AG10803 (cell line): ENCODE data around the gene WDR33.
"Not testable (repeated sequence)": the region's sequence is repeated elsewhere in the genome, so short reads cannot be mapped to it uniquely, and the experiment has no call there.

Experiments
- DNase-seq: peaks from one replicate; pipeline ENCODE4 v3.0.0; 2010; ENCODE audit warnings: low read depth
- H3K4me3 ChIP-seq: 2 replicates; pipeline ENCODE4 v1.5.1; 2011; ENCODE audit warnings: mild to moderate bottlenecking, low read length, control low read depth
- TF ChIP-seq, protein P1 (sequence below): conservative IDR thresholded peaks from 2 replicates; pipeline ENCODE4 v1.5.1; 2011; ENCODE audit warnings: mild to moderate bottlenecking, low read length, control low read depth, inconsistent platforms

WDR33 gene

DNA sequence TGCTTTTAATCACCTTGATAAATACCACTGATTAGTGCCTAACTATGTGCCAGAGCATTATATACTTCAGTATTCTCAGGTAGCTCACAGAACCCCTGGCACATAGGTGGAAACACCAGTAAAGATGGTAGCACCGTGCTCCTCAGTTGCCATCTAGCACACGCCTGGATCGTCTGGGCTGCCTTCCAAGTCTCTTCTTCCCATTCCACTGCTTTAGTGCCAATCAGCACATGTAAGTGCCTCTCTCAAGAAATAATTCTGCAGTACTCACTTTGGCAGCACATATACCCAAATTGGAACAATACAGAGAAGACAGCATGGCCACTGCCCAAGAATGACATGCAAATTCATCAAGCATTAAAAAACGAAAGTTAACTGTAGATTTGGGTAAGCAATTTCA lies 34.0 kb upstream of the WDR33 start:
- no peak for DNase-seq
- no peak overlapping the region for H3K4me3 ChIP-seq
- TF ChIP-seq, protein P1, sequence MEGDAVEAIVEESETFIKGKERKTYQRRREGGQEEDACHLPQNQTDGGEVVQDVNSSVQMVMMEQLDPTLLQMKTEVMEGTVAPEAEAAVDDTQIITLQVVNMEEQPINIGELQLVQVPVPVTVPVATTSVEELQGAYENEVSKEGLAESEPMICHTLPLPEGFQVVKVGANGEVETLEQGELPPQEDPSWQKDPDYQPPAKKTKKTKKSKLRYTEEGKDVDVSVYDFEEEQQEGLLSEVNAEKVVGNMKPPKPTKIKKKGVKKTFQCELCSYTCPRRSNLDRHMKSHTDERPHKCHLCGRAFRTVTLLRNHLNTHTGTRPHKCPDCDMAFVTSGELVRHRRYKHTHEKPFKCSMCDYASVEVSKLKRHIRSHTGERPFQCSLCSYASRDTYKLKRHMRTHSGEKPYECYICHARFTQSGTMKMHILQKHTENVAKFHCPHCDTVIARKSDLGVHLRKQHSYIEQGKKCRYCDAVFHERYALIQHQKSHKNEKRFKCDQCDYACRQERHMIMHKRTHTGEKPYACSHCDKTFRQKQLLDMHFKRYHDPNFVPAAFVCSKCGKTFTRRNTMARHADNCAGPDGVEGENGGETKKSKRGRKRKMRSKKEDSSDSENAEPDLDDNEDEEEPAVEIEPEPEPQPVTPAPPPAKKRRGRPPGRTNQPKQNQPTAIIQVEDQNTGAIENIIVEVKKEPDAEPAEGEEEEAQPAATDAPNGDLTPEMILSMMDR, result no peak

DNA sequence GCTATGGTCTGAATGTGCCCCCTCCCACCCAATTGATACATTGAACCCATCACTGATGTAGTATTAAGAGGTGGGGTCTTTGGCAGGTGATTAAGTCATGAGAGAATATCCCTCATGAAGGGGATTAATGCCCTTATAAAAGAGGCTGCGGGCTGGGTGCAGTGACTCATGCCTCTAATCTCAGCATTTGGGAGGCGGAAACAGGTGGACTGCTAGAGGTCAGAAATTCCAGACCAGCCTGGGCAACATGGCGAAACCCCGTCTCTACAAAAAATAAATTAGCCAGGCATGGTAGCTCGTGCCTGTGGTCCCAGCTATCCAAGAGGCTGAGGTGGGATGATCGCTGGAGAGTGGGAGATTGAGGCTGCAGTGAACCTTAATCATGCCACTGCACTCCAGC lies 32.7 kb upstream of the WDR33 start:
- no peak overlapping the region for H3K4me3 ChIP-seq
- no peak for DNase-seq
- TF ChIP-seq, protein P1, result no peak

DNA sequence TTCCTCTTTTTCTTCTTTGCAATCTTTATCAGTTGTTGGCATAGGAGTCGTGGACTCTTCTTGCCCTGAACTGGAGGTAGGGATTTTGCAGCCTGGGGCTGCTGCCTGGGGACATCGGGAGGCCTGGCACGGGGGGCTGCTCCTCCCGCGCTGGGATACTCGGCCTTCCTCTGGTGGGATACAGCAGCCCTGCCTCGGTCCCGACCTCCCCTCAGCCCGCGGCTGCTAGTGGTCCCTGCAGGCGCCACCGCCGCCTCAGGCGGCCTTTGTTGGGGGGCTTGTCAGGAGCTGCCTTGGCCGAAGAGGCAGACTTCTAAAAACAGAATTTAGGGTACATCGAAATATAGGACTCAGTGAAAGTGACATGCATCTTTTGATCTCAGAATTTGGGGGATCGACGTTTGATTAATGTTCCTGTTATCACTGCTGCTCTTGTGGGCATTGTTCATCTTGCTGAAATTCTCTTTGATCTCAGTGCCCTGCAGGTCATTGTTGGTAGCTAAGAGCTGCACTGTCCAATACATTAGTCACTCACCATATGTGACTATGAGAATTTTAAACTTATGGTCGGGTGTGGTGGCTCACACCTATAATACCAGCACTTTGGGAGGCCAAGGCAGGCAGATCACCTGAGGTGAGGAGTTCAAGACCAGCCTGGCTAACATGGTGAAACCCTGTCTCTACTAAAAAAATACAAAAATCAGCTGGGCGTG lies 30.7 kb upstream of the WDR33 start:
- no peak overlapping the region for H3K4me3 ChIP-seq
- TF ChIP-seq, protein P1, result no peak
- DNase-seq, result no peak

DNA sequence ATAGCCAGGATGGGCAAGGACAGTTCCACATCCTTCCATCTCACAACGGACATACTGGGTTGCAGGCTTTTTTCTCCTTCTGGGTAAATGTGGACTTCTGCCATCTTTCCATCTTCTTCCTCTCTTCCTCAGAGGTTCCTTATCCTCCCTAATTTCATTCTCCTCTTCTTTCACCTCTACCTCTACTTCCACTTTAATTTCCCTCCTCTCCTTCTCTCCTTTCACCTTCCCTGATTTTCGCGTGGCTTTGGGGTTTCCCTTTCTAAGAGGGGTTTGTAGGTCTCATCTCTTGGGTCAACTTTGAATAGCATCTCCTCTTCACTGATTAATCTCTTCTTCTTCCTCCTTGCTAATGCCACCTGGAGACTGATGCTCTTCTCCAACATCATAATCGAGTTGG lies 29.9 kb upstream of the WDR33 start:
- TF ChIP-seq, protein P1, result no peak
- no peak for DNase-seq
- H3K4me3 ChIP-seq, result no peak overlapping the region

DNA sequence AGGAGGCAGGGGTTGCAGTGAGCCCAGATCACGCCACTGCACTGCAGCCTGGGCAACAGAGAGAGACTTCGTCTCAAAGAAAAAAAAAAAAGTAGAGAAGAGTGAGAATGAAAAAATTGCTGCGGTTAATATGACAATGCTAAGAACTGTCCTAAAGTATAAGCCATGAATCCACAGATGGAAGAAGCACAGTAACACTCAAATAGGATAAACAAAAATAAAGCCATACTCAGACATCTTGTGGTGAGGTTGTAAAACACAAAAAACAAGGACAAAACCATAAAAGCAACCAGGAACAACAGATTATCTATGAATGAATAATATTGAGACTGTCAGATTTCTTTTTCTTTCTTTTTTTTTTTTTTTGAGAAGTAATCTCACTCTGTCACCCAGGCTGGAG lies 24.0 kb upstream of the WDR33 start:
- TF ChIP-seq, protein P1, result no peak
- no peak overlapping the region for H3K4me3 ChIP-seq
- DNase-seq, result no peak

DNA sequence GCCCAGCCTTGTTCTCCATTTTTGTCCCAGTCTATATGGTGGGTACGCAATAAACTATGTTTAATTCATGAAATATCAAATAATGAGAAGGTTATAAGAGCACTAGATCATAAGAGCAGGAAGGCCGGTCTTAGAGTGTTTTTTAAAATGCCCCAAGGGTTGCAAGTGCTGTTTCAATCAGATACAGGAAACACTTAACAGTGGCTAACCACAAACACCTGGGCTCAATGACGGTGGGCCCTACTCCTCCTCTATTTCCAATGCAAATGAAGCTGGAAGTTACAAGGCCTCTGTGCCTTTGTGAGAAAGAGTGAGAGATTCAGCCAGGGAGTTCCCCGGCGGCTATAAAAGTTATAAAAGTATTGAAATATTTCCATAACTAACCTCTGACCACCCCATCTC lies 18.9 kb upstream of the WDR33 start:
- no peak overlapping the region for H3K4me3 ChIP-seq
- TF ChIP-seq, protein P1, result no peak
- no peak for DNase-seq

DNA sequence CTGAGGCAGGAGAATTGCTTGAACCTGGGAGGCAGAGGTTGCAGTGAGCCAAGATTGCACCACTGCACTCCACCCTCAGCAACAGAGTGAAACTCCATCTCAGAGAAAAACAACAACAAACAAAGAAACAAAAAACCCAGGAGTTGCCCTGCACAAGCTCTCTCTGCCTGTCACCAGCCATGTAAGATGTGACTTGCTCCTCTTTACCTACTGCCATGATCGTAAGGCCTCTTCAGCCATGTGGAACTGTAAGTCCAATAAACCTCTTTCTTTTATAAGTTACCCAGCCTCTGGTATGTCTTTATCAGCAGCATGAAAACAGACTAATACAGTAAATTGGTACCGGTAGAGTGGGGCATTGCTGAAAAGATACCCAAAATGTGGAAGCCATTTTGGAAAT lies 15.7 kb upstream of the WDR33 start:
- not testable (repeated sequence) for DNase-seq, H3K4me3 ChIP-seq

DNA sequence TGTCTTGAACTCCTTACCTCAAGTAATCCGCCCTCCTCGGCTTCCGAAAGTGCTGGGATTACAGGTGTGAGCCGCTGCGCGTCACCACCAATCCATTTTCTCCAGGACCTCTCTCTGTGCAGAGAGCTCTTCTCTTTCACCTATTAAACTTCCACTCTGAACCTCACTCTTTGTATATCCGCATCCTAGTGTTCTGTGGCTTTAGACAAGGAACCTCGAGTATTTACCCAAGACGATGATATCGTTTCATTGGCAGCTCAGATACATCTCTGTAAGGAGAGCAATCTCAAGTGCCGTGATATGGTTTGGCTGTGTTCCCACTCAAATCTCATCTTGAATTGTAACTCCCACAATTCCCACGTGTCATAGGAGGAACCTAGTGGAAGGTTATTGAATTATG lies 15.1 kb upstream of the WDR33 start:
- no peak for DNase-seq
- H3K4me3 ChIP-seq, result no peak overlapping the region
- TF ChIP-seq, protein P1, result no peak
